NCI-H748 (cell line): ENCODE measurements around the gene MAS1.
"Not testable (repeated sequence)": the region's sequence is repeated elsewhere in the genome, so short reads cannot be mapped to it uniquely, and the experiment has no call there.

Source experiments
- DNase-seq: peaks from one replicate; lab custom pipeline; 2025; ENCODE audit not compliant: unreplicated experiment; lab: John Stamatoyannopoulos, UW

MAS1 gene

GRCh38 chr6:159890792-159891191 lies at the start of gene MAS1:
Gene MAS1, plus strand, starts transcription at chr6:159890988. Its CDS starts 15,968 bp downstream, at chr6:159906956.
- no peak for DNase-seq

DNA sequence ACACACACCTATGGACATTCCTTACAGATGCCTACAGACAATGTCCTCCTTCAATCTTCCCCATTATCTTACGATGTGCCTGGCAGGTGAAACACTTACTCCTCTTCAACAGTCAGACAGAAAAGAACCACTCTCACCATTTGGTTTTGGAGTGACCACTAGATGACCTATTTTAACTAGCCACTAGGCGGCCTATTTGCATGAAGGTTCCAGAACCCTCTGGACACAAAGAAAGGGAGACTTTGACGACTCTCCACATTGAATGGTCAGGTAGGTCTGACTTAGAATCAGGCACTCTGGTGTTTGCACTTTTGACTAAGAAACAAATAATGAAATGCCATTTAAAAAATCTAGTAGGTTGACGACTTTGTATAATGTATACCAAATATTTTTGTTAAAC lies 48.8 kb upstream of the MAS1 start:
- peak; percentile 3 for DNase-seq

DNA sequence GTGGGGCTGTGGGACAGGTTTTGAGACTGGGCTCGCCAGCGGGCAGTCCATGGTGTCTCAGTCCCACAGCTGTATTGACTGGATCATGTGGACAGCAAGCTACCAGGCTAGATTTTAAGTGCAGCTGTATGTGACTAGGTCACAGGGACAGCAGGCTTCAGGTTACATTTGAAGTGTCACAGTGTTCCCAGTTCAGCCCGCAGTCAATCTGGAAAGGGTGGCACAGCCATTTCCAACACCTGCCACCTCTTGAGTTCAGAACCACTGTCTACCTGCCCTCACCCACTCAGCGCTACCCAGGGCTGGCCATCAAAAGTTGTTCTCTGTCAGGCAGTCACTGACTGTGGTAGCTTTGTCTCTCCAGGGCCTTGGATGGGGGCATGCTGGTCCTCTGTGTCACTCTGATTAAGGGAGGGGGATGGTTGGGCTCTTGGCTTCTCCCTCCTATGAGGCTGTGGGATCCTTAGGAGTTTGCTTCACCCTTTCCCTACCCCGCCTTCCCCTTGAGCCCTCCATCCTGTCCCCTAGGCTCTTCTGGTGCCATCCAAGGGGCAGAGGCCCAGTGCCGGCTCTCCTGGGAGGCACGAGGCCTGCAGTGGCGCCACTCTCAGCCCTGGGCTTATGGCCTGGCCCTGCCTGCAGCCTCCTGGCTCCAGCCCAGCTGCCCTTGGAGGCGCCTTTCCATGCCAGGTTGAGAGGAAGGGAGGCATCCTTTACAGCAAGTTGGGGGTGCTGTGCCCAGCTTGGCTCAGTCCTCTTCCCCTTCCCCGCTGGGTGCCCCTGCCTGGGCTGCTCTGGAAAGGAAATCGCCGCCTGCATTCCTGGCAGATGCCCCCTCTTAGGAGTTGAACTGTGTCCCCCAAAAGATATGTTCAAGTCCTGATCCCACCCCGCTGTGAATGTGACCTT lies 45.8 kb upstream of the MAS1 start:
- no peak for DNase-seq

GRCh38 chr6:159848552-159848951 lies 42.2 kb upstream of the MAS1 start:
- not testable (repeated sequence) for DNase-seq

DNA sequence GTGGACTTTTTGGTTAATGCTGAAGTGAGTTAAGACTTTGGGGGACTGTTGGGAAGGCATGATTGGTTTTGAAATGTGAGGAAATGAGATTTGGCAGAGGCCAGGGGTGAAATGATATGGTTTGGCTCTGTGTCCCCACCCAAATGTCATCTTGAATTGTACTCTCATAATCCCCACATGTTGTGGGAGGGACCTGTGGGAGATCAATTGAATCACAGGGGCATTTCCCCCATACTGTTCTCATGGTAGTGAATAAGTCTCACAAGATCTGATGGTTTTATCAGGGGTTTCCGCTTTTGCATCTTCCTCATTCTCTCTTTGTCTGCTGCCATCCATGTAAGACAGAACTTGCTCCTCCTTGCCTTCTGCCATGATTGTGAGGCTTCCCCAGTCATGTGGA lies 40.9 kb upstream of the MAS1 start:
- DNase-seq, result not testable (repeated sequence)

GRCh38 chr6:159852877-159853276 lies 37.9 kb upstream of the MAS1 start:
- no peak for DNase-seq

DNA sequence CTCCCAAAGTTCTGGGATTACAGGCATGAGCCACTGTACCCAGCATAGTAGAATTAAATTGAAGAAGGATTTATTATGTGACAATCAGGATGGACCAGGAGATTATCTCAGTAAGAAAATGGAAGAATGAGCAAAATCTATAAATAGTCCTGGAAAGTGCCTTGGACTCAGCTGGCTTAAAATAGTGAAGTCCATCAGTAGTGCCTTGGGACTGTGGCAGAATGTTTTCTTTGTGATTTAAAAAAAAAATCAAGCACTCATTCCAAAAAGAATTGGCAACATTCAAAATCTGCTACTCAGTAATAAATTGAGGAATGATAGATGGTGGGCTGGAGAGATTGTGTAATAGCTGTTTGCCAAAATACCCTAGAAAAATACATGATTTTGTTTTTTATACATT lies 37.0 kb upstream of the MAS1 start:
- DNase-seq, result no peak

- DNase-seq, result no peak
These were observed 35.8 kb upstream of the MAS1 start for GRCh38 chr6:159854959-159855358.

- DNase-seq, result no peak
These were observed 32.5 kb upstream of the MAS1 start for GRCh38 chr6:159858259-159858658.

- DNase-seq, result no peak
These were observed 30.3 kb upstream of the MAS1 start for GRCh38 chr6:159860482-159860881.

DNA sequence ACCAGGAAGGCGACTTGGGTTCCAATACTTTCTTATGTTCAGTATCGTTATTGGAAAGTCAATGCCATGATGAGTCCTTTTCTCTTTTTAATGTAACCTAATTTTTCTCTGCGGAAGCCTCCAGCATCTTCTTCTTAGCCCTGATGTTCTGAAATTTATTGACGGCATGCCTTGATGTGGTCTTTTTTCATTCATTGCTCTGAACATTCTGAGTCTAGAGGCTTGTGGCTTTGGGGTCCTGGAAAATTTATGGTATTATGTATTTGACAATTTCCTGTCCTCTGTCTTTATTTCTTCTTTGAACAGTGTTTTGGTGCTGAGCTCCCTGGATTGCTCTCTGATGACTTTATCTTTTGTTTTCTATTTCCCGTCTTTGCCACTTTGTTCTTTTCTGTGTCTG lies 28.7 kb upstream of the MAS1 start:
- no peak for DNase-seq

DNA sequence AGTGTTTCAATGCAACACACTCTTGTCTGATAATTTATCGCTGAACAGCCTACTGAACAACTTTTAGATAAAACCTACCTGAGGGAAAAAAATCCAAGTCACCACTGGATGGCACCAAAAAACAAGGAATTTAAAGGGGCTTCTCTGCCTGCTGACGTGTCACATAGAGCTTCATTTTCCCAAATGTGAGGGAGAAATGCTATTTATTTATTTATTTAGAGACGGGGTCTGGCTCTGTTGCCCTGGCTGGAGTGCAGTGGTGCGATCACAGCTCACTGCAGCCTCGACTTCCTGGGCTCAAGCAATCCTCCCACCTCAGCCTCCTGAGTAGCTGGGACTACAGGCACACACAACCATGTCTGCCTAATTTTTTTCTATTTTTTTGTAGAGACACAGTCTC lies 27.4 kb upstream of the MAS1 start:
- DNase-seq, result peak; percentile 50

- no peak for DNase-seq
These were observed 25.4 kb upstream of the MAS1 start for GRCh38 chr6:159865226-159865920.

- no peak for DNase-seq
These were observed 24.2 kb upstream of the MAS1 start for GRCh38 chr6:159866286-159867247.

DNA sequence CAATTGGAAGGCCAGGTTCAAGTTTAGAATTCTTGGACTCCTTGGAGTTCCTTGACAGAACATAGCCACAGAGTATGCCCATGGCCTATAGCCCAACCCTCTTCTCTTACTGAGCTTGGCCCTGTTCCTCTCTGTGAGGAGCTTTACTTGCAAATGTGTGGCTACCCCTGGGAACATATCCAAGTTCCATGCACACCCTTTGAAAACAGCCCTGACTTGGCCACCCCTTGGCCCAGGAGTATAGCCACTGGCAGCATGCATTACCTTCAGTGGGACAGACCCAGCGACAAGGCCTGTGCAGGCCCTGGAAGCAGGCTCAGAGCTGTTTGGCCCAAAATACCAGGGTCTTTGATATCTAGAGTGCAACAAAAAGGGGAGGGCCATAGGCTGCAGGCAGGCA lies 19.5 kb upstream of the MAS1 start:
- no peak for DNase-seq

- DNase-seq, result no peak
These were observed 18.9 kb upstream of the MAS1 start for GRCh38 chr6:159871906-159872305.

DNA sequence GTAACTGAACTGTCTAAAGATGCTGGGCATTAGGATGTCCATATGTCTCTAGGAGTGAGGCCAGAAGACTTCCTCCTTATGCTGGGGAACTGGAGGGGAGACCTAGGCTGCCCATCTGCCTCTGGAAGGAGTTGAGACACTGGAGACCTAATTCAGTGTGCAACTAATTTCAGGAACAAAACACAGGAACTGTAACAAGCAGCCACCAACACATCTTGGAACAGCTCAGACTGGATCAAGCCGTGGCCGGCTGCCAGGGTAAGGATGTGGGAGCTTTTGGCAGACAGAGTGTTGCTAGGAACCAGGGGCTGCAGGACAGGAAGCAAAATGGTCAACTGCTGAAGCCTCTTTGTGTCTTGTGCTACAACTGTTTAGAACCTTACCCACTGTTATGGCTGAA lies 16.4 kb upstream of the MAS1 start:
- DNase-seq, result no peak

DNA sequence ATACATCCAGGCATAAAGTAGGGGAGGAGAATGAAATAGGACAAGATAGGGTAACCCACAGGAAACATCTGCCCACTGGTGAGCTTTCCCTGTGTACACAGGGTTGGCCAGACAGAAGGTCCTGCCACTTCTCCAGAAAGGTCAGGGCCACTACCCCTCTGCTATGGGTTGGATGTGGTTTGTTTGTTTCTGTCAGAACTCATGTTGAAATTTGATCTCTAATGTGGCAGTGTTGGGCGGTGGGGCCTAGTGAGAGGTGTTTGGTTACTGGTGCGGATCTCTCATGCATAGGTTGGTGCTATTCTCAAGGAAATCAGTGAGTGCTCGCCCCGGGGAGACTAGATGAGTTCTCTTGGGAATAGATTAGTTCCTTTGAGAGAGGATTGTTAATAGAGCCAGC lies 15.6 kb upstream of the MAS1 start:
- DNase-seq, result no peak

- DNase-seq, result no peak
These were observed 14.5 kb upstream of the MAS1 start for GRCh38 chr6:159876242-159876641.

- no peak for DNase-seq
These were observed 13.5 kb upstream of the MAS1 start for GRCh38 chr6:159877256-159877808.

- DNase-seq, result no peak
These were observed 12.4 kb upstream of the MAS1 start for GRCh38 chr6:159878341-159878740.
